Lower lobe of right lung (tissue), 2 donors: Measurements from ENCODE around the gene KMT5B. TPM values are rescaled to one million over a fixed set of nuclear protein-coding genes. Genes with fewer than 3 reads are reported as not detected.

Experiments used
- ATAC-seq, 2 donors: fragments of 200-7000 bp; cut with Tn5 transposase; one replicate each; pipeline ENCODE4 v1.9.1; 2020 to 2022; ENCODE audit warnings: mild to moderate bottlenecking in 2 of 2, moderate library complexity in 2 of 2
- DNase-seq: peaks from one replicate; pipeline ENCODE4 v3.0.0-alpha.2; 2020
- H3K27ac ChIP-seq: fragments of 200-600 bp; one replicate; pipeline ENCODE4 v1.8.0; 2022
- H3K27me3 ChIP-seq: fragments of 200-600 bp; one replicate; pipeline ENCODE4 v1.8.0; 2022; ENCODE audit warnings: low read depth
- H3K36me3 ChIP-seq: fragments of 200-600 bp; one replicate; pipeline ENCODE4 v1.8.0; 2022; ENCODE audit warnings: mild to moderate bottlenecking
- H3K4me1 ChIP-seq: fragments of 200-600 bp; one replicate; pipeline ENCODE4 v1.8.0; 2022
- H3K4me3 ChIP-seq: fragments of 200-600 bp; one replicate; pipeline ENCODE4 v1.8.0; 2022; ENCODE audit warnings: mild to moderate bottlenecking
- H3K9me3 ChIP-seq: fragments of 200-600 bp; one replicate; pipeline ENCODE4 v1.8.0; 2022
- CTCF ChIP-seq: fragments of 200-600 bp; IDR thresholded peaks from one replicate; pipeline ENCODE4 v1.8.0; 2022; ENCODE audit warnings: antibody characterized with exemption, mild to moderate bottlenecking
- intact Hi-C: fragments of 100-400 bp; cut with DNase I; formaldehyde crosslinking; loops from one replicate; pipeline ENCODE4 v1.11.0; 2022
- total RNA-seq: library from RNA; stranded (reverse); fragmentation: NEBNext Ultra II Directional; extraction: Animal tissue kit (Norgen Biotek cat#: 25700); gene quantifications from one replicate; pipeline ENCODE4 v1.2.1, GENCODE V29; 2021
- donor health status: DM: no; HTN: yes; CAD: no; lungs with severe emphysema.

The KMT5B gene
- total RNA-seq, 1 donor from 2014 or later: 48.6 TPM

GRCh38 chr11:68140496-68141245 lies 72.4 kb downstream of the KMT5B start:
- intact Hi-C loops: no loop called here
- H3K27me3 ChIP-seq: no peaks in the 10 kb centered on the region
- peaks cover 29% of the 10 kb centered on the region for H3K4me1 ChIP-seq
- no peak for TF ChIP-seq CTCF
- H3K9me3 ChIP-seq: no peaks in the 10 kb centered on the region
- H3K36me3 ChIP-seq: no peaks in the 10 kb centered on the region
- DNase-seq (no peak), ATAC-seq (no peak)
- no peak overlapping the region for H3K27ac ChIP-seq
- no peak overlapping the region for H3K4me3 ChIP-seq

GRCh38 chr11:68138237-68138636 lies 74.9 kb downstream of the KMT5B start:
- Histone ChIP-seq H3K9me3 (no peaks in the 10 kb centered on the region), H3K4me1 (peaks cover 24% of the 10 kb centered on the region), H3K27ac (peak overlapping the region; percentile 10), H3K36me3 (no peaks in the 10 kb centered on the region), H3K27me3 (no peaks in the 10 kb centered on the region), H3K4me3 (no peak overlapping the region)
- intact Hi-C loops: no loop called here
- ATAC-seq (no peak), DNase-seq (no peak)
- no peak for TF ChIP-seq CTCF

GRCh38 chr11:68137833-68138232 lies 75.3 kb downstream of the KMT5B start:
- peak overlapping the region; percentile 6 for H3K4me3 ChIP-seq
- H3K27me3 ChIP-seq: no peaks in the 10 kb centered on the region
- H3K4me1 ChIP-seq: peaks cover 24% of the 10 kb centered on the region
- DNase-seq (no peak), ATAC-seq (peak; percentile 53 to 82)
- peak overlapping the region; percentile 10 for H3K27ac ChIP-seq
- no peaks in the 10 kb centered on the region for H3K36me3 ChIP-seq
- intact Hi-C loops: no loop called here
- H3K9me3 ChIP-seq: no peaks in the 10 kb centered on the region
- TF ChIP-seq CTCF: no peak

- no peak overlapping the region for H3K27ac ChIP-seq
- no peaks in the 10 kb centered on the region for H3K36me3 ChIP-seq
- no peaks in the 10 kb centered on the region for H3K9me3 ChIP-seq
- H3K27me3 ChIP-seq: no peaks in the 10 kb centered on the region
- no peak for TF ChIP-seq CTCF
- intact Hi-C loops: no loop called here
- ATAC-seq: no peak
- no peak overlapping the region for H3K4me3 ChIP-seq
- DNase-seq: no peak
- peaks cover 15% of the 10 kb centered on the region for H3K4me1 ChIP-seq
Observed at GRCh38 chr11:68136866-68137265, 76.2 kb downstream of the KMT5B start.

GRCh38 chr11:68135161-68135560 lies 77.9 kb downstream of the KMT5B start:
- no peaks in the 10 kb centered on the region for H3K9me3 ChIP-seq
- ATAC-seq (no peak), DNase-seq (no peak)
- no peaks in the 10 kb centered on the region for H3K4me1 ChIP-seq
- no peak overlapping the region for H3K4me3 ChIP-seq
- no peaks in the 10 kb centered on the region for H3K27me3 ChIP-seq
- TF ChIP-seq CTCF: no peak
- H3K27ac ChIP-seq: no peak overlapping the region
- H3K36me3 ChIP-seq: no peaks in the 10 kb centered on the region
- intact Hi-C loops: no loop called here
